GM12801 (cell line): ENCODE results near the gene KRCC1.

Experiments
- CTCF ChIP-seq: IDR thresholded peaks from one replicate; pipeline ENCODE4 v1.5.1; 2011; ENCODE audit warnings: control low read depth; ENCODE audit not compliant: insufficient read length; ENCODE audit errors: extremely low read depth

KRCC1 gene

GRCh38 chr2:88006912-88007439 lies 48.6 kb downstream of the KRCC1 start:
- no peak for TF ChIP-seq CTCF

- no peak for TF ChIP-seq CTCF
Measured at GRCh38 chr2:88005776-88006175, 49.8 kb downstream of the KRCC1 start.

GRCh38 chr2:88003074-88003755 lies 52.4 kb downstream of the KRCC1 start:
- no peak for TF ChIP-seq CTCF

- no peak for TF ChIP-seq CTCF
Measured at GRCh38 chr2:88002359-88002707, 53.2 kb downstream of the KRCC1 start.

GRCh38 chr2:87996570-87996969 lies 59.0 kb downstream of the KRCC1 start:
- TF ChIP-seq CTCF = no peak

- TF ChIP-seq CTCF = no peak
Measured at GRCh38 chr2:87995756-87996155, 59.8 kb downstream of the KRCC1 start.
